ENCODE data around the gene AFMID. TPM values are rescaled to one million over a fixed set of nuclear protein-coding genes. Genes with fewer than 3 reads are reported as not detected.

The AFMID gene
- total and polyA plus RNA-seq, 9 of the 15 experiments (the other 6 are each of a cell fraction or from before 2014, with no cell fraction given) = 62.1 to 188 (median 74.4) TPM

GRCh38 chr17:78173097-78173715 lies 14.0 kb upstream of the AFMID start:
- ATAC-seq = no peak
- no peak overlapping the region for H3K4me2 ChIP-seq (ENCODE audit: insufficient read depth, low read length)
- no peak overlapping the region for H3K4me3 ChIP-seq
- H4K20me1 ChIP-seq (replicated peaks; ENCODE audit: control insufficient read depth, insufficient read depth, low read length) = peaks cover 17% of the 10 kb centered on the region
- H3K9me1 ChIP-seq (ENCODE audit: control insufficient read depth, insufficient read depth, low read length) = peaks cover 5% of the 10 kb centered on the region
- ChIA-PET CTCF (ENCODE audit: low intra/inter-chr PET ratio) (no interaction called here), POLR2A (interaction anchor here (0.7 to 1.1 kb wide), 4 partner anchors 10 to 45 kb away, joined by 3 read pairs; no protein-coding TSS in a partner anchor)
- in situ Hi-C loops (cut with MboI) = loop anchor here (5.0 kb wide), 1 partner anchor 61 kb away; no protein-coding TSS in a partner anchor
- BruUV-seq (replicated peaks) = no TSS peak
- intact Hi-C loops (cut with micrococcal nuclease) = no loop called here
- H3K27ac ChIP-seq (ENCODE audit: extremely low read depth, low read depth, low read length) = no peak overlapping the region
- H3K27me3 ChIP-seq (ENCODE audit: control insufficient read depth in 2 of 2, insufficient read depth in 2 of 2, low read length in 2 of 2) = no peaks in the 10 kb centered on the region
- no peak for DNase-seq (ENCODE audit: extremely low read depth in 1 of 4, low spot score in 3 of 4)
- 78% methylated on average over 10 of the region's 11 CpGs for WGBS (ENCODE audit: insufficient coverage, low coverage, missing lambda C conversion rate)
- no peak overlapping the region for H2AFZ ChIP-seq (ENCODE audit: low read depth, low read length)
- no peaks in the 10 kb centered on the region for H3K9me3 ChIP-seq (replicated peaks; ENCODE audit: control insufficient read depth, insufficient read depth, low read depth, low read length)
- peaks cover 16 to 71% of the 10 kb centered on the region in 2 experiments for H3K4me1 ChIP-seq (replicated peaks in 1 of 2; ENCODE audit: control insufficient read depth in 2 of 2, insufficient read depth in 2 of 2, low read length in 2 of 2)
- no peak for FAIRE-seq
- H3K36me3 ChIP-seq (ENCODE audit: control insufficient read depth, insufficient read depth, low read length) = peaks cover 83% of the 10 kb centered on the region; the same call in 2 of the 3 replicates
- peaks cover 34% of the 10 kb centered on the region for H3K79me2 ChIP-seq (ENCODE audit: control insufficient read depth, insufficient read depth, low read length)
- H3K9ac ChIP-seq (ENCODE audit: insufficient read depth in 1 of 2, low read depth in 2 of 2, low read length in 2 of 2) = peak overlapping the region in 1 of 2 experiments; percentile 63; a peak in 2 of 4 replicates
- TF ChIP-seq SP1 (CRISPR knock-in tag; IDR thresholded peaks at IDR 0.05) (0 out of 2 replicates have a peak, but pooled peaks have one; percentile 12), POLR2AphosphoS5 (IDR thresholded peaks at IDR 0.05; ENCODE audit: control insufficient read depth, insufficient read depth, low read depth, low read length) (peak; percentile 55), ZFX (CRISPR knock-in tag; IDR thresholded peaks at IDR 0.05) (peak; percentile 14; the same call in 1 of the 2 replicates), ZNF212 (CRISPR knock-in tag; IDR thresholded peaks at IDR 0.05) (no peak), SIRT6 (IDR thresholded peaks at IDR 0.05; ENCODE audit: low read depth, low read length) (peak; percentile 78), MNT (conservative IDR thresholded peaks at IDR 0.05) (no peak), ASH1L (IDR thresholded peaks at IDR 0.05; ENCODE audit: borderline replicate concordance, low read depth, partially characterized antibody) (no peak), TOE1 (IDR thresholded peaks at IDR 0.05; ENCODE audit: borderline replicate concordance) (no peak), TOE1 (CRISPR knock-in tag; IDR thresholded peaks at IDR 0.05; ENCODE audit: borderline replicate concordance, low read depth) (peak; percentile 41; the same call in 1 of the 2 replicates), CXXC5 (CRISPR knock-in tag; IDR thresholded peaks at IDR 0.05) (no peak), SUPT5H (IDR thresholded peaks at IDR 0.05) (0 out of 2 replicates have a peak, but pooled peaks have one; percentile 16), ZMIZ1 (IDR thresholded peaks at IDR 0.05; ENCODE audit: low read depth in 2 of 2, low read length in 2 of 2) (no peak), BRCA1 (IDR thresholded peaks at IDR 0.05) (no peak), BRCA1 (CRISPR knock-in tag; IDR thresholded peaks at IDR 0.05) (no peak), ZNF75A (CRISPR knock-in tag; IDR thresholded peaks at IDR 0.05) (no peak), E2F6 (IDR thresholded peaks at IDR 0.05; ENCODE audit: borderline replicate concordance in 1 of 2, extremely low read depth in 1 of 2, insufficient read depth in 1 of 2, insufficient read length in 1 of 2, low read depth in 1 of 2, low read length in 1 of 2, poor library complexity in 1 of 2, severe bottlenecking in 1 of 2) (no peak)
